GM12801 (cell line): ENCODE results near the gene TSR1.

Source experiments
- CTCF ChIP-seq: IDR thresholded peaks from one replicate; pipeline ENCODE4 v1.5.1; 2011; ENCODE audit warnings: control low read depth; ENCODE audit not compliant: insufficient read length; ENCODE audit errors: extremely low read depth

TSR1 gene

GRCh38 chr17:2336215-2336851, at the start of gene TSR1:
Gene TSR1 (minus strand): TSS chr17:2336457. CDS start chr17:2336427, 30 bp downstream.
- TF ChIP-seq CTCF, result no peak

DNA sequence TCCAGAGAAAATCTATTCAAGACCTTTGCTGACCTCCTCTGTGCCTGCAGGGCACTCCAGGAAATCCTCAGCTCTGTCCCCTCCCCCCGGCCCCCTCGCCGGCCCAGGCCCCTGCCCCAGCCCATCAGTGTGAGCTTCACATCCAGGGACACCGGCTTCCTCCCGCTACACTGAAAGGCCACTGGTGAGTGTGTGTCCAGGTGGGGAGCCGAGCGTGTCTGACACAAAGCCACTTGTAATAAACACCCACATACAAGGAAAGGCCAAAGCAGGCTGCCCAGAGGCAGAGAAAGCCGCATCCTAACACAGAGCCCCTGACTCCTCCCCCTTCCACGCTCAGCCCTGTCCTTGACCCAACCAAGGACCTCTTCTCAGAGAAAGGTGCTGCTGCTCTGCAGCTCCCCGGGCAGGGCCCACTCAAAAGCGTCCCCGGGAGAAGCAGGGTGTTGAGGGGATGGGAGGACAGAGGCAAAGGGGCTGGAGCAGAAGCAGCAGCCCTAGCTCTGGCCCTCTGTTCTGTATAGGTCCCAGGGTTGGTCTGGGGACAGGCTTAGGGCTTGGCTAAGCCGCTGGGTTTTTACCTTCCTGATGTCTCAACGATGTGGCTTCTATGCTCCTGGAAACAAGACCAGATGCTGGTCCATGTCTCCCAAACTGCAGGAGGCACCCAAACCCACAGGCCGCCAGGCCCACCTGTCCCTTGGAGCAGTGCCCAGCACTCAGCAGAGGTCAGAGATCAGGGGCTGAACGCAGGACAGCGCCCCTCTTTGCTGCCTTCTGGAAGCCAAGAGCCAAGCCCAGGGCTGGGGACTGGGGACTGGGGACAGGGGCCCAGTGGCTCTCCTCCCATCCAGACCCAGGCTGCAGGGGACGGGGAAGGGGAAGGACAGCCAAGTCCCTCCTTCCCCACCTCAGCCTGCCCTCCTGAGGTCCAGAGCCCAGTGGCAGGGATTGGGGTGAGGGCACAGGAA, 49.3 kb upstream of the TSR1 start:
- TF ChIP-seq CTCF, result no peak

DNA sequence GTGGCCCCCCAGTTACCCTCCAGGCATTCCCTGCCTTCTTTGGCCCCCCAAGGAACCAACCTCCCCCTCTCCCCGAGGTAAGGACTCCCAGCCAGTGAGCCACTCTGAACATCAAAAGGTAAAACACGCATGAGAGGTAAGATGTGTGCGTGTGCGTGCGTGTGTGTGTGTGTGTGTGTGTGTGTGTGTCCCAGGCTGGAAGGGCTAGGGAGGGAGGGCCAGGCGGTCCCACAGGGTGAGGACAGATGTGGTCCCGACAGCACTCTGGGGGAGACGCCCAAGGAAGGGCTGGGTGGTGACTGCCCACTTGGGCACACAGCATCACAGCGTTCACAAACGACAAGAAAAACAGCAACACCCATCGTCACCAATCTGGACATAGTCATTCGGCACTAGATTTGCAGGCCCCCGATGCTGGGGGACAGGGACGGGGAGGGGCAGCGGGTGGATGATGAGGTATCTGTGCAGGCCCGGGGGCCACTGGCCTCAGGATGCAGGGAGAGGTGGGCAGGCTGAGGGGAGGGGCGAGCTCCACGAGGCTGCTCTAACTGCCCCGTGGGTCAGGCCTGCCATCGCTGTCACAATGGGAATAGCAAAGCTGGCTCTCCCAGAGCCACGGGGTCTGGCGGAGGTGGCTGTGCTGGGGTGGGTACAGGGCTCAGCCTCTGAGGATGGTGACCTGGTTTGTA, 48.3 kb upstream of the TSR1 start:
- no peak for TF ChIP-seq CTCF

DNA sequence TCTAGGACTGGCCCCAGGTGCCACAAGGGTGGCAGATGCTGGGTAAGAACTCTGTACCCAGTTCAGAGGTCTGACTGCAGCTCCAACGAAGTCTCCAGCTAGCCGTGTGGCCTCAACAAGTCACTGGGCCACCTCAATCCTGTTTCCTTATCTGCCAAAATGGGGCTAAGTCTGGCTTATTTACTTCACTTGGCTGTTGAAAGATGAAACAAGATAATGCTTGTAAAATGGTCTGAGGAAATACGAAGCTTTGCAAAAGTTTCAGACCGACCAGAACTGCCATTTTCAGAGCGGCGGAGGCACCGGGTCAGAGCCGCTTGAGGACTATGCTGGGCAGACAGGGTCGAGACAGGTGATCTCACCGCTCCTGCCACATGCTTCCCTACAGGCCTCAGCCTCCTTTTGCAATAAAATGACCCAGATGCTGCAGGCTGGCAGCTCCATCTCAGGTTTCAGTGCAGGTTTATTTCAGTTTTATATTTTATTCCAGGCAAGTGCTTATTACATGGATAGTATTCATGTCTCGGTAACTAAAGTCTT, 47.4 kb upstream of the TSR1 start:
- no peak for TF ChIP-seq CTCF

DNA sequence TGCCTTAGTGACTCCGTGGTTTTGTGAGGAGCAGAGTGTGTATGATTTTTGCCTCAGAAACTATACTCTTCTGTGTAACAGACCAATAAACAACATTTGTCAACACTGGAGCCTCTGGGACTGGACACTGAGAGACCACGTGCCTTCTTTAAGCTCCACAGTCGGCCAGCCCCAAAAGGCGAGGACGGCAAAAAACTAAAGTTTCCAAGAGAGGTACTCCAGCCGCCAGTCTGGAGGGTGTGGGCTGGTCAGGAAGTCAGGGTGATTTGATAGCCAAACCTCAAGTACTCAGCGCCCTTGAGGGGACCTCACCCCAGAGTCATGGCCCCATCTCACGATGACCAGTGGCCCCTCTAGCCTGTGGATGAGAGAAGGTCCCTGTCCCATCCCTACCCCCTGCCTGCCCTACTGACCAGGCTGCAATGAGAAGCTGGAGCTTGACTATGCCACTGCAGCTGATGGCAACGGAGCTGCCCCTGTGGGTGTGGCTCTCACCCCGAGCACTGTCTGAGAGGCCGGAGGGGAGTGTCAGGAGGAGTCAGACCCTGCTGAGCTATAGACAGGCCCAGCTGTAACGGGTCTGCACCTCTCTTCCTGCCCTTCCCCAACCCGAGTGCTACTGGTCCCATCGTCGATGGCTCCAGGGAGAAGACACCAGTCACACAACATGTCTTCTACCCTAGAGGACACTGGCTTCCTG, 44.8 kb upstream of the TSR1 start:
- TF ChIP-seq CTCF, result no peak

GRCh38 chr17:2380226-2380922, 44.1 kb upstream of the TSR1 start:
- no peak for TF ChIP-seq CTCF
